K562 (cell line): ENCODE measurements around the gene PSMA6. TPM values are rescaled to one million over a fixed set of nuclear protein-coding genes. Genes with fewer than 3 reads are reported as not detected.

Source experiments
- HDAC2 ChIP-seq: fragments of 450-650 bp; IDR thresholded peaks from 2 replicates; pipeline ENCODE4 v1.6.1; 2016; ENCODE audit warnings: mild to moderate bottlenecking
- KDM1A ChIP-seq, 2 experiments: fragments of 450-650 bp; IDR thresholded peaks; 2 replicates each; pipeline ENCODE4 v1.6.1; 2016; ENCODE audit warnings: mild to moderate bottlenecking in 2 of 2
- MAFK ChIP-seq: IDR thresholded peaks from 2 replicates; pipeline ENCODE4 v1.6.1; 2011; ENCODE audit warnings: low read length, improper control_type of control experiment
- MTF1 ChIP-seq: fragments of 250-450 bp; sonication (Bioruptor Pico); IDR thresholded peaks from 2 replicates; pipeline ENCODE4 v1.9.0; 2021; ENCODE audit warnings: moderate library complexity, mild to moderate bottlenecking, inconsistent platforms, borderline replicate concordance
- NEUROD1 ChIP-seq: fragments of 150-350 bp; IDR thresholded peaks from 2 replicates; pipeline ENCODE4 v1.6.1; 2014; ENCODE audit warnings: borderline replicate concordance, low read length, low read depth; ENCODE audit not compliant: partially characterized antibody
- NR2C1 ChIP-seq, 2 experiments: fragments of 450-650 bp; IDR thresholded peaks; 2 replicates each; pipeline ENCODE4 v1.6.1; 2017; ENCODE audit warnings: mild to moderate bottlenecking in 2 of 2, antibody characterized with exemption in 1 of 2, inconsistent platforms in 1 of 2, missing compliant biosample characterization in 1 of 2, missing genetic modification characterization in 1 of 2
- POLR2G ChIP-seq: fragments of 200-400 bp; formaldehyde crosslinking; IDR thresholded peaks from 2 replicates; pipeline ENCODE4 v1.6.1; 2017; ENCODE audit warnings: low read depth, mild to moderate bottlenecking, antibody characterized with exemption, low read length, moderate library complexity
- PTTG1 ChIP-seq: fragments of 450-650 bp; IDR thresholded peaks from 2 replicates; pipeline ENCODE4 v1.6.1; 2016; ENCODE audit warnings: low read depth, mild to moderate bottlenecking, missing genetic modification characterization, missing compliant biosample characterization
- RBM14 ChIP-seq: fragments of 200-400 bp; formaldehyde crosslinking; IDR thresholded peaks from 2 replicates; pipeline ENCODE4 v1.6.1; 2018; ENCODE audit warnings: low read depth, mild to moderate bottlenecking, low read length, moderate library complexity, borderline replicate concordance; ENCODE audit not compliant: insufficient read depth
- SAFB ChIP-seq: fragments of 200-400 bp; formaldehyde crosslinking; IDR thresholded peaks from 2 replicates; pipeline ENCODE4 v1.6.1; 2017; ENCODE audit warnings: low read depth, low read length, borderline replicate concordance
- TCFL5 ChIP-seq: fragments of 250-450 bp; sonication (Bioruptor Pico); conservative IDR thresholded peaks from 2 replicates; pipeline ENCODE4 v1.6.1; 2021; ENCODE audit warnings: mild to moderate bottlenecking, moderate library complexity, matching md5 sums
- ZNF197 ChIP-seq: fragments of 200-800 bp; sonication (Bioruptor generic); IDR thresholded peaks from 2 replicates; pipeline ENCODE4 v1.6.1; 2016; ENCODE audit warnings: low read depth, missing genetic modification characterization, missing compliant biosample characterization
- ZNF347 ChIP-seq: fragments of 450-650 bp; formaldehyde crosslinking; IDR thresholded peaks from 2 replicates; pipeline ENCODE4 v1.4.0; 2020; ENCODE audit warnings: low read depth, mild to moderate bottlenecking, moderate library complexity
- ZNF583 ChIP-seq: fragments of 250-450 bp; sonication (Bioruptor Pico); IDR thresholded peaks from 2 replicates; pipeline ENCODE4 v1.4.0; 2020
- polyA plus RNA-seq, 8 experiments: library from polyadenylated mRNA; depleted of rRNA in 4 of 8; stranded (reverse) in 5 of 8; unstranded in 3 of 8; fragments of >200 nt; fragmentation: Nextera tagmentation in 2 of 8; fragmentation: Illumina TruSeq in 1 of 8; extraction: Ambion mirVana in 2 of 8; extraction: Trizol in 1 of 8; gene quantifications; 2 replicates each; pipeline versions ENCODE4 v1.2.1 to v1.2.3, GENCODE V29; 2011 to 2014; ENCODE audit warnings: inconsistent platforms in 1 of 8, missing spikeins in 1 of 8
- total RNA-seq, 7 experiments: library from RNA; depleted of rRNA in 6 of 7; stranded (reverse); fragments of >200 nt in 6 of 7; fragmentation: Illumina TruSeq in 2 of 7; extraction: Trizol in 2 of 7; gene quantifications; 2 replicates each; pipeline versions ENCODE4 v1.2.1 to v1.2.3, GENCODE V29; 2011 to 2021; ENCODE audit warnings: low replicate concordance in 1 of 7
- TF ChIP-seq, protein P1 (sequence below): fragments of 450-650 bp; IDR thresholded peaks from 2 replicates; pipeline ENCODE4 v1.6.1; 2016; ENCODE audit warnings: mild to moderate bottlenecking, moderate library complexity

Gene PSMA6
- total and polyA plus RNA-seq, 9 of the 15 experiments (the other 6 are each of a cell fraction or from before 2014, with no cell fraction given), result 210 to 952 (median 288) TPM

DNA sequence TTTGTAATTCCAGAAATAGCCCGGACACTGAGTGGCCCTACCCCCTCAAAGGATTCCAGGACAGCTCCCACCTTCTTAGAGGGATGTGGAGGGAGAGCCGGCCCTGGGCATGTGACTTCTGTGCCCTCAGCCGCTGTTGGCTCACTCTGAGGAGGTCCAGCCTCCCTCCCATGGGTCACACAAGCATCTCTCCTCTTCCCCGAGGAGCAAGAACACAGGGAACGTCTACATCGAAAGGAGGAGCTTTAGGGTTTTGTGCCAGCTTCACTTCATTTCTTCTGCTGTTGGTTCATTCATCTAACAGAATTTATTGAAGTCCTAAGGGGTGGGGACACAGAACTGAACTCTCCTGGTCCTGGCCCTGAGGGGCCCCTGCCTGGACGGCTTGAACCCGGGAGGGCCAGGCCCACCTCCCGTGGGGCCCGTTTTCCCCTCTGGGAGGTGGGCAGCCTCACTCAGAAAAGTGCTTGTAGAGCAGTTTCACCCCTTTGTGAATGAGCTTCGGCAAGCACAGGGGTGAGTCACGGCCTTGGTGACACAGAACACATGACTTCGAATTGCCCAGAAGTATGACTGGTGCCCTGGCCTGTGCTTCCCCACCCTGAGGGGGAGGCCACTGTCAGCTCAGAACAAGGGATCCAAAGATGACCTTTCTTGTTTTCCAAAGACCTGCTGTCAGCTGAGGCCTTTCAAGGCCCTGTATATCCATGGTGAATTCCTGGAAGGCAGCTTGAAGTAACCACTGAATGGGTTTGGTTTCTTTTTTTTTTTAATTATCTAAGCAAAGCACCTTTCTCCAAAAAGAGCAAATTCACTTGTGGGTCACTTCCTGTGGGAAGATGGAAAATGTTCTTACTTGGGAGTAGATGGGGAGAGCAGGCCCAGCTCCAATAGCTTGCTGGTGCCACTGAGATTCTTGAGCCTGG, 73.2 kb downstream of the PSMA6 start (continued):
- TF ChIP-seq ZNF197 (CRISPR knock-in tag) (peak; percentile 54; the same call in 1 of the 2 replicates), PTTG1 (tag) (no peak; the same call in 1 of the 2 replicates), ZNF583 (no peak; the same call in none of the 2 replicates), NR2C1 (IDR thresholded peaks at IDR 0.05) (no peak), NR2C1 (tag; IDR thresholded peaks at IDR 0.05) (peak; percentile 52; the same call in 1 of the 2 replicates), ZNF347 (CRISPR knock-in tag) (no peak), NEUROD1 (peak; percentile 43), POLR2G (no peak; the same call in 1 of the 2 replicates), SAFB (no peak), MTF1 (CRISPR knock-in tag) (no peak), KDM1A (IDR thresholded peaks at IDR 0.05) (peak; percentile 14 to 49; a peak in 1 of 4 replicates), TCFL5 (CRISPR knock-in tag) (0 out of 2 replicates have a peak, but pooled peaks have one; percentile 9), MAFK (peak; percentile 41), HDAC2 (no peak), RBM14 (no peak)
- TF ChIP-seq, protein P1, sequence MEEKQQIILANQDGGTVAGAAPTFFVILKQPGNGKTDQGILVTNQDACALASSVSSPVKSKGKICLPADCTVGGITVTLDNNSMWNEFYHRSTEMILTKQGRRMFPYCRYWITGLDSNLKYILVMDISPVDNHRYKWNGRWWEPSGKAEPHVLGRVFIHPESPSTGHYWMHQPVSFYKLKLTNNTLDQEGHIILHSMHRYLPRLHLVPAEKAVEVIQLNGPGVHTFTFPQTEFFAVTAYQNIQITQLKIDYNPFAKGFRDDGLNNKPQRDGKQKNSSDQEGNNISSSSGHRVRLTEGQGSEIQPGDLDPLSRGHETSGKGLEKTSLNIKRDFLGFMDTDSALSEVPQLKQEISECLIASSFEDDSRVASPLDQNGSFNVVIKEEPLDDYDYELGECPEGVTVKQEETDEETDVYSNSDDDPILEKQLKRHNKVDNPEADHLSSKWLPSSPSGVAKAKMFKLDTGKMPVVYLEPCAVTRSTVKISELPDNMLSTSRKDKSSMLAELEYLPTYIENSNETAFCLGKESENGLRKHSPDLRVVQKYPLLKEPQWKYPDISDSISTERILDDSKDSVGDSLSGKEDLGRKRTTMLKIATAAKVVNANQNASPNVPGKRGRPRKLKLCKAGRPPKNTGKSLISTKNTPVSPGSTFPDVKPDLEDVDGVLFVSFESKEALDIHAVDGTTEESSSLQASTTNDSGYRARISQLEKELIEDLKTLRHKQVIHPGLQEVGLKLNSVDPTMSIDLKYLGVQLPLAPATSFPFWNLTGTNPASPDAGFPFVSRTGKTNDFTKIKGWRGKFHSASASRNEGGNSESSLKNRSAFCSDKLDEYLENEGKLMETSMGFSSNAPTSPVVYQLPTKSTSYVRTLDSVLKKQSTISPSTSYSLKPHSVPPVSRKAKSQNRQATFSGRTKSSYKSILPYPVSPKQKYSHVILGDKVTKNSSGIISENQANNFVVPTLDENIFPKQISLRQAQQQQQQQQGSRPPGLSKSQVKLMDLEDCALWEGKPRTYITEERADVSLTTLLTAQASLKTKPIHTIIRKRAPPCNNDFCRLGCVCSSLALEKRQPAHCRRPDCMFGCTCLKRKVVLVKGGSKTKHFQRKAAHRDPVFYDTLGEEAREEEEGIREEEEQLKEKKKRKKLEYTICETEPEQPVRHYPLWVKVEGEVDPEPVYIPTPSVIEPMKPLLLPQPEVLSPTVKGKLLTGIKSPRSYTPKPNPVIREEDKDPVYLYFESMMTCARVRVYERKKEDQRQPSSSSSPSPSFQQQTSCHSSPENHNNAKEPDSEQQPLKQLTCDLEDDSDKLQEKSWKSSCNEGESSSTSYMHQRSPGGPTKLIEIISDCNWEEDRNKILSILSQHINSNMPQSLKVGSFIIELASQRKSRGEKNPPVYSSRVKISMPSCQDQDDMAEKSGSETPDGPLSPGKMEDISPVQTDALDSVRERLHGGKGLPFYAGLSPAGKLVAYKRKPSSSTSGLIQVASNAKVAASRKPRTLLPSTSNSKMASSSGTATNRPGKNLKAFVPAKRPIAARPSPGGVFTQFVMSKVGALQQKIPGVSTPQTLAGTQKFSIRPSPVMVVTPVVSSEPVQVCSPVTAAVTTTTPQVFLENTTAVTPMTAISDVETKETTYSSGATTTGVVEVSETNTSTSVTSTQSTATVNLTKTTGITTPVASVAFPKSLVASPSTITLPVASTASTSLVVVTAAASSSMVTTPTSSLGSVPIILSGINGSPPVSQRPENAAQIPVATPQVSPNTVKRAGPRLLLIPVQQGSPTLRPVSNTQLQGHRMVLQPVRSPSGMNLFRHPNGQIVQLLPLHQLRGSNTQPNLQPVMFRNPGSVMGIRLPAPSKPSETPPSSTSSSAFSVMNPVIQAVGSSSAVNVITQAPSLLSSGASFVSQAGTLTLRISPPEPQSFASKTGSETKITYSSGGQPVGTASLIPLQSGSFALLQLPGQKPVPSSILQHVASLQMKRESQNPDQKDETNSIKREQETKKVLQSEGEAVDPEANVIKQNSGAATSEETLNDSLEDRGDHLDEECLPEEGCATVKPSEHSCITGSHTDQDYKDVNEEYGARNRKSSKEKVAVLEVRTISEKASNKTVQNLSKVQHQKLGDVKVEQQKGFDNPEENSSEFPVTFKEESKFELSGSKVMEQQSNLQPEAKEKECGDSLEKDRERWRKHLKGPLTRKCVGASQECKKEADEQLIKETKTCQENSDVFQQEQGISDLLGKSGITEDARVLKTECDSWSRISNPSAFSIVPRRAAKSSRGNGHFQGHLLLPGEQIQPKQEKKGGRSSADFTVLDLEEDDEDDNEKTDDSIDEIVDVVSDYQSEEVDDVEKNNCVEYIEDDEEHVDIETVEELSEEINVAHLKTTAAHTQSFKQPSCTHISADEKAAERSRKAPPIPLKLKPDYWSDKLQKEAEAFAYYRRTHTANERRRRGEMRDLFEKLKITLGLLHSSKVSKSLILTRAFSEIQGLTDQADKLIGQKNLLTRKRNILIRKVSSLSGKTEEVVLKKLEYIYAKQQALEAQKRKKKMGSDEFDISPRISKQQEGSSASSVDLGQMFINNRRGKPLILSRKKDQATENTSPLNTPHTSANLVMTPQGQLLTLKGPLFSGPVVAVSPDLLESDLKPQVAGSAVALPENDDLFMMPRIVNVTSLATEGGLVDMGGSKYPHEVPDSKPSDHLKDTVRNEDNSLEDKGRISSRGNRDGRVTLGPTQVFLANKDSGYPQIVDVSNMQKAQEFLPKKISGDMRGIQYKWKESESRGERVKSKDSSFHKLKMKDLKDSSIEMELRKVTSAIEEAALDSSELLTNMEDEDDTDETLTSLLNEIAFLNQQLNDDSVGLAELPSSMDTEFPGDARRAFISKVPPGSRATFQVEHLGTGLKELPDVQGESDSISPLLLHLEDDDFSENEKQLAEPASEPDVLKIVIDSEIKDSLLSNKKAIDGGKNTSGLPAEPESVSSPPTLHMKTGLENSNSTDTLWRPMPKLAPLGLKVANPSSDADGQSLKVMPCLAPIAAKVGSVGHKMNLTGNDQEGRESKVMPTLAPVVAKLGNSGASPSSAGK, result peak; percentile 89
